Activated CD8-positive, alpha-beta T cell treated with anti-CD3 and anti-CD28 coated beads for 36 hours (primary cell): ENCODE data around the gene USP9X. TPM values are rescaled to one million over a fixed set of nuclear protein-coding genes. Genes with fewer than 3 reads are reported as not detected.
"Not testable (repeated sequence)": the region's sequence is repeated elsewhere in the genome, so short reads cannot be mapped to it uniquely, and the experiment has no call there.

Experiments used
- ATAC-seq: fragments of 200-7000 bp; cut with Tn5 transposase; one replicate; pipeline ENCODE4 v1.10.0; 2021; ENCODE audit warnings: mild to moderate bottlenecking, moderate library complexity
- CTCF ChIA-PET: fragments of 350-600 bp; sonication (Branson Sonifier 250); formaldehyde crosslinking; loops from one replicate; lab custom pipeline; 2021; ENCODE audit warnings: antibody characterized with exemption; lab: Charles Lee
- POLR2A ChIA-PET: fragments of 350-600 bp; sonication (Branson Sonifier 250); formaldehyde crosslinking; loops from one replicate; lab custom pipeline; 2021; ENCODE audit warnings: antibody characterized with exemption; lab: Charles Lee
- DNase-seq: peaks from one replicate; pipeline ENCODE4 v3.0.0-alpha.2; 2020
- H3K27ac Mint-ChIP-seq: one replicate; pipeline ENCODE4 v1.8.0; 2021; ENCODE audit warnings: mild to moderate bottlenecking, mixed read lengths
- H3K27me3 Mint-ChIP-seq: one replicate; pipeline ENCODE4 v1.8.0; 2021; ENCODE audit warnings: mixed read lengths
- H3K36me3 Mint-ChIP-seq: one replicate; pipeline ENCODE4 v1.8.0; 2021; ENCODE audit warnings: low read depth, mixed read lengths
- H3K4me1 Mint-ChIP-seq: one replicate; pipeline ENCODE4 v1.8.0; 2021; ENCODE audit warnings: low read depth, mixed read lengths
- H3K4me3 Mint-ChIP-seq: one replicate; pipeline ENCODE4 v1.8.0; 2021; ENCODE audit warnings: mild to moderate bottlenecking, moderate library complexity, mixed read lengths
- H3K9me3 Mint-ChIP-seq: one replicate; pipeline ENCODE4 v1.8.0; 2021; ENCODE audit warnings: mixed read lengths
- intact Hi-C: fragments of 100-400 bp; cut with micrococcal nuclease; formaldehyde crosslinking; loops from one replicate; pipeline ENCODE4 v1.10.0; 2022
- total RNA-seq, 2 experiments: library from RNA; stranded (reverse); gene quantifications; one replicate each; pipeline ENCODE4 v1.2.3, GENCODE V29; 2021
- TF ChIP-seq, protein P1 (sequence below): fragments of 200-600 bp; IDR thresholded peaks from one replicate; pipeline ENCODE4 v1.8.0; 2022; ENCODE audit warnings: antibody characterized with exemption, mild to moderate bottlenecking

The USP9X gene
- total RNA-seq, 2 experiments from 2014 or later, result 58.7 to 60.5 TPM

DNA sequence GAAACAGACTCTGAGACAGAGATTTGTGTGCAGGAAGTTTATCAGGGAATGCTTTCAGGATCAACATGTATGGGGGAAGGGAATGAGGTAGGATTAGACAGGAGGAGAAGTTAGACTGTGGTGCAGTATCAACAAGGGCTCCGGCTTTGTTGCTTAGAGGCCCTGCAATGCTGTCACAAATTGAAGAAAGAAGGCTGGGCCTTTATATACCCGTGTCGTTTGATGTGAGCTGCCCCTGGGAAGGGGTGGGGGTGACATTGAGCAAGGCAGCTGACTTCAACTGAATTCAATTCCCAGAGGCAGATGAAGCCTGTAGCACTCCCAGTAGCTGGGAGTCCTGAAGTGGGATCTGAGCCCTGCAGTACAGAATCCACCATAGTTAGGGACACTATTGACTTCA is 29.5 kb upstream of the USP9X start:
- Mint-ChIP-seq H3K27ac (no peak overlapping the region), H3K9me3 (no peaks in the 10 kb centered on the region), H3K27me3 (no peaks in the 10 kb centered on the region), H3K36me3 (no peaks in the 10 kb centered on the region), H3K4me3 (no peak overlapping the region), H3K4me1 (no peaks in the 10 kb centered on the region)
- CTCF ChIA-PET, result no interaction called here
- TF ChIP-seq, protein P1, sequence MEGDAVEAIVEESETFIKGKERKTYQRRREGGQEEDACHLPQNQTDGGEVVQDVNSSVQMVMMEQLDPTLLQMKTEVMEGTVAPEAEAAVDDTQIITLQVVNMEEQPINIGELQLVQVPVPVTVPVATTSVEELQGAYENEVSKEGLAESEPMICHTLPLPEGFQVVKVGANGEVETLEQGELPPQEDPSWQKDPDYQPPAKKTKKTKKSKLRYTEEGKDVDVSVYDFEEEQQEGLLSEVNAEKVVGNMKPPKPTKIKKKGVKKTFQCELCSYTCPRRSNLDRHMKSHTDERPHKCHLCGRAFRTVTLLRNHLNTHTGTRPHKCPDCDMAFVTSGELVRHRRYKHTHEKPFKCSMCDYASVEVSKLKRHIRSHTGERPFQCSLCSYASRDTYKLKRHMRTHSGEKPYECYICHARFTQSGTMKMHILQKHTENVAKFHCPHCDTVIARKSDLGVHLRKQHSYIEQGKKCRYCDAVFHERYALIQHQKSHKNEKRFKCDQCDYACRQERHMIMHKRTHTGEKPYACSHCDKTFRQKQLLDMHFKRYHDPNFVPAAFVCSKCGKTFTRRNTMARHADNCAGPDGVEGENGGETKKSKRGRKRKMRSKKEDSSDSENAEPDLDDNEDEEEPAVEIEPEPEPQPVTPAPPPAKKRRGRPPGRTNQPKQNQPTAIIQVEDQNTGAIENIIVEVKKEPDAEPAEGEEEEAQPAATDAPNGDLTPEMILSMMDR, result no peak
- intact Hi-C loops, result no loop called here
- POLR2A ChIA-PET, result no interaction called here
- DNase-seq, result no peak
- no peak for ATAC-seq

DNA sequence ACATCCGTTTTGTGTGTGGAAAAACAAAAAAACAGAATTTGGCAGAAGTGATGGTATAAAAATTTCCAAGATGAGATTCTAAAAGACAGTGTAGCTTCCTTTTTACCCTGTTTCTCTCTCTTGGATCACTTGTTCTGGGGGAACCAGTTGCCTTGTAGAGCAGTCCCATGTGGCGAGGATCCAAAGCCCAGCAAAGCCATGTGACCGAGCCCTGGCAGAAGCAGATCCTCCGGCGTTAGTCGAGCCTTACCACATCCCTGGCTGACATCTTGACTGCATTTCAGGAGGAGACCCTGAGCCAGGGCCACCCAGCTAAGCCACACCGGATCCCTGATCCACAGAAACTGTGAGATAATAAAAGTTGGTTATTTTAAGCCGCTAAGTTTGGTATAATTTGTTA is 22.0 kb upstream of the USP9X start:
- DNase-seq, ATAC-seq, CTCF ChIA-PET, POLR2A ChIA-PET, H3K36me3 Mint-ChIP-seq, H3K27ac Mint-ChIP-seq, H3K4me1 Mint-ChIP-seq, H3K4me3 Mint-ChIP-seq, H3K27me3 Mint-ChIP-seq, intact Hi-C loops, H3K9me3 Mint-ChIP-seq: not testable (repeated sequence)

DNA sequence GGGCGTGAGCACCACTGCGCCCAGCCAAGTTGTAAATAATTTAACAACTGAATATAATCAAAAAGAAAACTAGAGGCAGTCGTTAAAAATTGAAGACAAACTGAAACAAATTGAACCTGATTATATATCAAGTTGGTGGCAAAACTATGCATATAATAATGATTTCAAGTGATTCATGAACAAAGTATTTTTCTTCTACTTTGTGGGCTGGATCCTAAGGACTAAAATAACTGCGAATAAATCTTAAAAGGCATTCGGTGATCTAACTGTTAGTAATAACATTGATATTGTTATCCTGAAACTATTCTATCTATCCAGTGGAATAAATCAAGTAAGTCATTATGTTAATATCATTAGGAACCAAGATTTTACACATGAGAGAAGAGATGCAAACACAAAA is 21.2 kb upstream of the USP9X start:
- H3K36me3 Mint-ChIP-seq, result no peaks in the 10 kb centered on the region
- H3K4me3 Mint-ChIP-seq, result no peak overlapping the region
- H3K9me3 Mint-ChIP-seq, result no peaks in the 10 kb centered on the region
- intact Hi-C loops, result no loop called here
- TF ChIP-seq, protein P1, result no peak
- DNase-seq, result no peak
- H3K27ac Mint-ChIP-seq, result no peak overlapping the region
- CTCF ChIA-PET, result no interaction called here
- ATAC-seq, result no peak
- no peaks in the 10 kb centered on the region for H3K4me1 Mint-ChIP-seq
- POLR2A ChIA-PET, result no interaction called here
- no peaks in the 10 kb centered on the region for H3K27me3 Mint-ChIP-seq

DNA sequence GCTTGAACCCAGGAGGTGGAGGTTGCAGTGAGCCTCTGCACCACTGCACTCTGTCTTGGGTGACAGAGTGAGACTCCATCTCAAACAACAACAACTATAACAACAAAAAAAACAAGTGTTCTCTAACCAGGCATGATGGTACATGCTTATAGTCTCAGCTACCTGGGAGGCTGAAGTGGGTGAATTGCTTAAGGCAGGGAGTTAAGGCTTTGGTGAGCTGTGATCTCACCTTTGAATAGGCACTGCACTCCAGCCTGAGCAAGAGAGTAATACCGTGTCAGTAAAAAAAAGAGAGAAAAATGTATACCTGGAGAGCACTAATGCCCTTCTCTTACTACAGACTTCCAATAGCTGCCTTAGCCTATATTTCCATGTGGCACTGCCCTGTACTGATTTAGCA is 18.9 kb upstream of the USP9X start:
- no peak overlapping the region for H3K27ac Mint-ChIP-seq
- no peaks in the 10 kb centered on the region for H3K4me1 Mint-ChIP-seq
- no peak for ATAC-seq
- CTCF ChIA-PET, result no interaction called here
- POLR2A ChIA-PET, result no interaction called here
- no peak for DNase-seq
- intact Hi-C loops, result no loop called here
- H3K9me3 Mint-ChIP-seq, result no peaks in the 10 kb centered on the region
- no peak overlapping the region for H3K4me3 Mint-ChIP-seq
- no peaks in the 10 kb centered on the region for H3K27me3 Mint-ChIP-seq
- H3K36me3 Mint-ChIP-seq, result no peaks in the 10 kb centered on the region
- TF ChIP-seq, protein P1, result no peak

DNA sequence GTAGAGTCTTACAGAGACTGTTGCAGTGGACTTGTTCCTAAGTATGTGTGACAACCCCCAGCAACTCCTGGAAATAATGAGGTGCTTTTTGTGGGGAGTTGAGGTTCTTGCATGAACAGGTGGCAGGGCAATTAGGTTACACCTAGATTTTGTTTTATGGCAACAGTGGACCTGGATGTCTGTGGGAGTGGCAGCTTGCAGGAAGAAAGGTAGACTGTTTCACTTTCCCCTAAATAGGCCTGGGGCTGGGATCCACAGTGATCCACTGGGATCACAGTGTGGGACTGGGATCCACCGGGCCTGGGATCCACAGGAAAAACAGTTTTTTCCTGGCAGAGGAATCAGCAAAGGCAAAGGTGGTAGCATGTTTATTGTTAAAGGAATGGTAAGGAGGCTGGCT is 18.3 kb upstream of the USP9X start:
- TF ChIP-seq, protein P1, result no peak
- H3K27me3 Mint-ChIP-seq, result no peaks in the 10 kb centered on the region
- CTCF ChIA-PET, result no interaction called here
- no peak for DNase-seq
- ATAC-seq, result no peak
- no peaks in the 10 kb centered on the region for H3K4me1 Mint-ChIP-seq
- POLR2A ChIA-PET, result no interaction called here
- H3K9me3 Mint-ChIP-seq, result no peaks in the 10 kb centered on the region
- no peaks in the 10 kb centered on the region for H3K36me3 Mint-ChIP-seq
- no peak overlapping the region for H3K27ac Mint-ChIP-seq
- H3K4me3 Mint-ChIP-seq, result no peak overlapping the region
- intact Hi-C loops, result no loop called here

DNA sequence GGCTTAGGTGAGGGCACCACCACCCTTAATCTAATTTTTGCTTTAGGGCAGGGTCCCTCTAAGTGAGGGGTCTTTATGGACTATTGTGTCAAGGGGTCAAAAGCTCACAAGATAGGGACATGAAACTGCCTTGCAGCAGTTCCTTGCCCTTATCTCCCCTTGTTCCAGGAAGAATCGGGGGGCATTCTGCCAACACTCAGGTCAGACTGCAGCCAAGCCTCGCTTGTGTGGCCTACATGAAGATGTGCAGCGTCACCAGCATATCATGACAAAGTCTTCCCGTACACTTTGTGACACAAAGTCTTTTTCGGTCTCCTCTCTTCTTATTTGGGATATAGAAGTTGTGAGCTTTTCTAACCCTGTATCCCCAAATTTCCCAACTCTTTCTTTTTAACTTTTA is 17.5 kb upstream of the USP9X start:
- no peak for ATAC-seq
- CTCF ChIA-PET, result no interaction called here
- intact Hi-C loops, result no loop called here

More for the DNA sequence above, 17.5 kb upstream of the USP9X start:
- POLR2A ChIA-PET, result no interaction called here
- no peaks in the 10 kb centered on the region for H3K9me3 Mint-ChIP-seq
- H3K27ac Mint-ChIP-seq, result no peak overlapping the region
- TF ChIP-seq, protein P1, result no peak
- no peaks in the 10 kb centered on the region for H3K4me1 Mint-ChIP-seq
- DNase-seq, result no peak
- H3K36me3 Mint-ChIP-seq, result no peaks in the 10 kb centered on the region
- no peaks in the 10 kb centered on the region for H3K27me3 Mint-ChIP-seq
- H3K4me3 Mint-ChIP-seq, result no peak overlapping the region
